Activated CD4-positive, alpha-beta T cell treated with anti-CD3 and anti-CD28 coated beads for 4 hours (primary cell): ENCODE data around the gene TEX26.

Source experiments
- DNase-seq, 2 donors: peaks; one replicate each; pipeline ENCODE4 v3.0.0-alpha.2; 2020

The TEX26 gene

DNA sequence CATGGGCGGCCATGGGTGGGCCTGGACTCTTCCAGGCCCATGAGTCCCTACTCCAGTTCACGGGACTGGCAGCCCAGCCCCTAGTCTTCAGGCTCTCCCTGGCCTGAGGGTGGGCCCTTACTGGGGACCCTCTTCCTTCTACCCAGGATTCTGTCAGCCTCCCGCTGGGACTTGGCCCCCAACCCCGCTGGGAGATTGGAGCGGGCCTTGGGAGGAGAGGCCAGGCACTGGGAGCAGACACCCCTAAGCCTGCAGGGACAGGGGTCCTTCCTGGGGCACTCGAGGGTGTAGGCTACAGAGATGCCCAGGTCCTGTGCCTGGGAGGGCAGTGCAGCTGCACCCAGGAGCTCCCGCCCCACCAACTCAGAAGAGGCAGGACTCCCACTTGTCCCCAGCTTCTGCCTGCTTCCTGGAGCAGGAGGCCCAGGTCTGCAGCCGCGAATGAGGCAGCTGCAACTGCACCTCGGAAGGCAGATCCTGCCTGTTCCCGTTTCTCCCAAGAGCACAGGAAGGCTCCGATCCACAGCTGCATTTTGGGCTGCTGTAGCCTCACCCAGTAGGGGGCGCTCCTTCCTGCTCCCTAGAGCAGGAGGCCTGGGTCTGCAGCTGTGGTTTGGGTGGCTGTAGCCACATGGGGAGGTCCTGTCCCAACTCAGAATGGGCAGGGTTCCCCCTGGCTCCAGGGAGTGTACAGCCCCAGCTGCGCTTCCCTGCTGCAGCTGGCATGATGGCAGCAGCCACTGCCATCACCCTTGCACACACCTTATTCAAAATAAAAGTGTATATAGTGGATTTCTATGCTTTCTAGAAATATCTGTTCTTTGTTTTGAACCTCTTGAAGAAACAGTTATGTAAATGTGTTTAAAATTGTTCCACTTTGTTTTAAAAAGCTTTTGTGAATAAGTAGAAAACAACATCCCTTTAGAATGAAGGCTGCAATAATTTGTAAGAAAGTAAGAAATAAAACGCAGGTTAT is 46.8 kb downstream of the TEX26 start:
- DNase-seq: peak; percentile 24 to 42

DNA sequence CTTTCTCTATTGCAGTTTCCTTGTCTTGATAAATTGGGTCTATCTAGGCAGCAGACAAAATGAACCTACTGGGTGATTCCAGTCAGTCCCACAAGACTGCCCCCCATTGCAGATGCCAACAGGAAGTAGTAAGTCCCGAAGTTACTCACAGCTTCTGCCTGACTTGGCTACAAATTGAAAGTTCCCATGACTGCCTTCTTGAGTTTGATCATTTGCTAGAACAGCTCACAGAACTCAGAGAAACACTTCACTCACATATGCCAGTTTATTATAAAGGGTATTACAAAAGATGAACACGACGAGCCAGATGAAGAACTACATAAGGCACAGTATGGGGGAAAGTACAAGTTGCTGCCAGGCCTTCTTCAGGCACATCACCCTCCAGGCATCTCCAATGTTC is 50.0 kb downstream of the TEX26 start:
- DNase-seq: no peak

DNA sequence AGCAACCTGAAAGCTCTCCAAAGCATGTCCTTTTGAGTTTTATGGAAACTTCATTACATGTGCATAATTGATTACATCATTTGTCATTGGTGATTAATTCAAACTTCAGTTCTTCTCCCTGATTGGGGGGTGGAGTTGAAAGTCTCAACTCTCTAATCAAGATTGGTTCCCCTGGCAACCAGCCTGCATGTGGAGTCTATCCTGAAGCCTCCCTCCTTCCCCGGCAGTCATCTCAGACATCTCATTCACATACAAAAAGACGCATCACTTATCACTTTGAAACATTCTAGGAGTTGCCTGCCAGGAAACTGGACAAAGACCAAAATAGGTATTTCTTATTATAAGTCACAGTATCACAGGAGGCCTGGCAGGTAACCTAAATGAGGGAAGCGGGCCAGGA is 50.5 kb downstream of the TEX26 start:
- DNase-seq: no peak

DNA sequence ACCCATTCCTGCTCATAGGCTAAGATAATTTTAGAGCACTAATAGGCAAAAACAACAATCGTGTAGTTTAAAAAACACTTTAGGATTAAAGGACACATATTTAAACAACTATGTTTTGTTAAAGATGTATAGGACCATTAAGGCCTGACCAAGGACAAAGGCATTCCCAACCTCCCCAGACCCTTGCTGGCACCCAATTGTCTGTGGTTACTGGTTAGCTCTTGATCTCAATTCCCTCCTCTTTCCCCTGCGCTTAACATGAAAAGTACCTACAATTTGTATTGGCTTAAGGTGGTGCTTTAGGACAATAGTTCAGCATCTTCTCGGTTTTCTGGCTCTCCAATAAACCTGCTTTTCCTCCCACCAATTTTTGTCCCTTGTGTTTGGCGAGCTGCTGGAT is 51.0 kb downstream of the TEX26 start:
- DNase-seq: no peak

DNA sequence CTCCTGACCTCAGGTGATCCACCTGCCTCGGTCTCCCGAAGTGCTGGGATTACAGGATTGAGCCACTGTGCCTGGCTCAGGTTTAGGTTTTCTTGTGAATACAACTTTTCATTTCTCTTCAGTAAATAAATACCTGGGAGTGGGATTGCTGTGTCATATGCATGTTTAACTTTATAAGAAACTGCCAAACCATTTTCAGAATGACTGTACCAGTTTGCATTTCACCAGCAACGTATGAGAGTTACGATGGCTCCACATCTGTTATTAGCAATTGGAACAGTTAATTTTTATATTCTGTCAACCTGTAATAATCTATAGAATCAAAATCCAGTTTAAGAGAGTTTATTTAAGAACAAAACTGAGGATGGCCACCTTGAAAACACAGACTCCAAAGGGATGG is 52.2 kb downstream of the TEX26 start:
- no peak for DNase-seq

DNA sequence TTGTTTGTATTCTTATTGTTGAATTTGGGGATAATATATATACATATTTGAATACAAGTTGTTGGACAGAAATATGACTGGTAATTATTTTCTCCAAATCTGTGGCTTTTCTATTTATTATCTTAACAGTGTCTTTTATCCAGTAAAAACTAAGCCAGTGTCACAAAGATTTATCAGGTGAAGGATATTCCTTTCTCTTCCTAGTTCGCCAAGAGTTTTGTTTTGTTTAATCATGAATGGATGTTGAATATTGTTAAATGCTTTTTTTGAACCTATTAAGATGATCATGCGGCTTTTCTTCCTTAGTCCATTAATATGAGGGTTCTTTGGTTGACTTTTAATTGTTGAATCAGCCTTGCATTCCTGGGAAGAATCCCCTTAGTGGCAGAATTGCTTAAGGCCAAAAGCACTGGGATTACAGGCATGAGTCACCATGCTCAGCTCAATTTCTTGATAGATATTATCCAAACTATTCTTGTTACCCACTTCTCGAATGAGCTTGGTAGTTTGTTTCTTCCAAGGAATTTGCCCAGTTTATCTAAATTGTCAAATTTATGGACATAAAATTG is 53.3 kb downstream of the TEX26 start:
- no peak for DNase-seq

DNA sequence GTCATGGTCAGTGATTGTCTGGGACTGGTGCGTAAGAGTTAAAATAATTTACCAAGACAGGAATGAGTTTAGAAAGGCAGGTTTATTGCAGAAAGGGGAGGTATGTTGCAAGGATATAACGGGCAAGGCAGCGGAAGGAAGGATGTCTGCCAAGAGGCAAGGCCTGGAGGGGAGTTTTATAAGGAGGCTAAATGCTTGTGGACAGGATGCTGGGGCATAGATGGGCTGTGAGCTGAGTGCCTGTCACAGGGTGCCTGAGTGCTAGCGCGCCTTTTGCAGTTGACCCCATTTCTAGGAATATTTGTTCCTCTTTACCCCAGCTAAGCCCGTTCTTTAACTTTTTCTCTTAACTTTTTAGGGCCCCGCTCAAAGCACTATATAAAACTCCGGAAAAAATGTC is 58.7 kb downstream of the TEX26 start:
- DNase-seq: no peak

DNA sequence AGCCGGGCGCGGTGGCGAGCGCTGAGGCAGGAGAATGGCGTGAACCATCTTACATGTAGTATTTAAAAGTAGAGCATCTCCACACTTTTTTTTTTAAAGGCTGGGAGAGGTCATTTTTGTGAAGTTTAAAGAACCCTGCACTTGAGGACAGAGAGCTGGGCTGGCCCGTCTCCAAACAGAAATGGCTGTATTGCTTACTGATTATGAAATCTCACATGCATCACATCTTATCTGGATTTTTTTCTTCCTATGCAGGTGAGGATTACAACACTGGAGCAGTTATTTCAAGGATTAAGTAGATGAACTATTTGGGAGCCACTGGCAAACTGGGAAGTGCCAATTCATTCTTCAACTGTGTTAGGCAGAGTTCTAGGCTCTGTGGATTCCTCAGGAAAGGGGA is 59.5 kb downstream of the TEX26 start:
- DNase-seq: no peak

DNA sequence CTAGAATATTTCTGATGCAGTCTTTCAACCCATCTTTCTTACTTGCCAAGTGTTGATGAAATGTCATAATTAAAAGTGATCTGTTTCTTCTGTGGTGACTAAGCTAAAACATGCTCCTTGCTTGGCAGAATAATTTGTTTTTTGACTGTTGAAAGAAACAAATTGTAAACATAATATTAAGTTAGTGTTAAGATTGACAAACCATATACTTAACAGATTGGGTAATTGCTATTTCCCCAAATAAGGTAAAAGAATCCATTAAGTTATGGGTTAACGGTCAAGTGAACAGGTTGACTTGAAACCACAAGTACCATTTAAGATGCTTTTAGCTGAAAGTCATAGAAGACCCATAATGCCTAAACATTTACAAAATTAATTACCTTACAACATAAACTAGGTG is 62.9 kb downstream of the TEX26 start:
- DNase-seq: no peak

DNA sequence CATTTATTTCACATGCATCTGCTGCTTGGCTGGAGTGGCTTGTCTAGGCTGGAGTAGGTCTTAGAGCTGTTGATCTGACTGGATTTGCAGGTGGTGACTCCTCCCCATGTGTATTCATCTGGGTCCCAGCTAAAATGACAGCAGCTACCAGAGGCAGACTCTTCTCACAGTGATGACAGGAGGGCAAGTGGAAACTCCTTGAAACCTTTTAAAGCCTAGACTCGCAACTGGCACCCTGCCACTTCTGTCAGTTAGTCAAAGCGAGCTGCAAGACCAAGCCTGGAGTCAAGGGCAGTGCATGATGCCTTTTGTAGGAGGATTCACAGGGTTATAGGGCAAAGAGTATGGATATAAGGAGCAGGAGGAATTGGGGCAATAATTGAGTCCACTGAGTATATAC is 65.2 kb downstream of the TEX26 start:
- DNase-seq: no peak

DNA sequence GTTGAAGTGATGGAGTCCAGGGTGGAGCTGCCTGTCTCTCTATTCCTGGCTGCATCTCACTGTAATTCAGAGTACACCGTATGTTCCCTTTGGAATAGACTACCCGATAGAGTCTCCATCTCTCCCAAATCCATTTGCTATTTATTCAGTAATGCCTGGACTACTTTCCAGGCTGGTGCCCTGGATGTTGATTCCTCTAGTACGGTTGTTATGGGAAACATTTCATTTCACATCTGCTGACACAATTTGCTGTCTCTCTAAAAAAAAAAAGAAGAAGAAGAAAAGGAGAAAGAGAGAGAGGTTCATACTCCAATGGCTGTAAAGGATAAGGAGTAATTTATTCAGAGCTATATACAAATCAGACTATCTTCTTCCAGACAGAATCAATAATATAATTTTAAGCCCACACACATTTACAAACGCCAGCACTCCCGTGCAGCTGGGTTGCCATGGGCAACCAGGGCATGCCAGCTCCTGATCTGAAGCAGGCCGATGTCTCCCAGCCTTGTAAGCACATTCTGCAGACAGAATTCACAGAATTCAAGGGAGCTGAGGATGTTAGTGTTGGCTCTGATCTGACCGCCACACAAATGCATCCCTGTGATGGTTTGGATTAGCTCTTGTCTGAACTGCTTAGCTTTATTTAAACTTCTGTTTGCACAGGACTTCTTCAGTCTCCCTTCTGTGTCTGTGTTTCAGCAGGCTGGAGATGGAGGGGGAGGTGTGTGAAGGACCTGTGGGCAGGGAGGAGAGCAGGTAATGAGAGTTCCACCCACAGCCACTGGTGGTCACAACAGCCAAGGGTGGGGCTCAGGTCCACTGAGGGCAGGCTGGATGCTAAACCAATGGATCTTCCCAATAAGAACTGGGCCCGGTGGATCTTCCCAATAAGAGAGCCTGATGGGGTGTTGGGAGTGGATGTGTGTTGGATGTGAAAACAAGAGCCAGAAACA is 66.0 kb downstream of the TEX26 start:
- no peak for DNase-seq

DNA sequence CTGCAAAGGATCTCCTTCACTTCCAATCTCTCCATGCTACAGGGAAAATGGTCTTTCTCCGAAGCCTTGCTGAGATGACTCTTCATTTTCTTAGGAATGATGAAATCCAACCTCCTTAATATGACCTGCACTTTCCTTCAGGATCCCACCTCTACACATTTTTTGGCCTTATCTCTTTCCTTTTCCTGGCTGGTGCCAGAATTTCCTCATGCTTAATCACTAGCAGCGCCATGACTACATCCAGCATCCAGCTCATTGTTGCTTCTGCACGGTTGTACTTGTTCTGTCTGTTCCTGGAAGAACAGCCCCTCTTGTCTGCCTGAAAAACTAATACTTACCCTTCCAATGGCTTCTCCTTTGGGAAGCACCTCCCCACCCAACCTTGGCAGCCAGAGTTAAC is 68.4 kb downstream of the TEX26 start:
- DNase-seq: no peak

DNA sequence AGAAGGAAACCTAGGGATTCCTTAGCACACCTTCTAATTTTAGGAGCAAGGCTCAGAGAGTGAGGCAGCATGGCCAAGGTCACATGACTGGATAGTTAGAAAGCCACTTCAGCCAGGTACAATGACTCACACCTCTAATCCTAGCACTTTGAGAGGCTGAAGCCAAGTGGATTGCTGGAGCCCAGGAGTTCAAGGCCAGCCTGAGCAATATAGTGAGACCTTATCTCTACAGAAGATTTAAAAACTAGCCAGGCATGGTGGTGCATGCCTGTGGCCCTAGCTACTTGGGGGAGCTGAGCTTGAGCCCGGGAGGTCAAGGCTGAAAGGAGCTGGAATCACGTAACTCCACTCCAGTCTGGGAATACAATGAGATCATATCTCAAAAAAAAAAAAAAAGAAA is 69.2 kb downstream of the TEX26 start:
- DNase-seq: no peak

DNA sequence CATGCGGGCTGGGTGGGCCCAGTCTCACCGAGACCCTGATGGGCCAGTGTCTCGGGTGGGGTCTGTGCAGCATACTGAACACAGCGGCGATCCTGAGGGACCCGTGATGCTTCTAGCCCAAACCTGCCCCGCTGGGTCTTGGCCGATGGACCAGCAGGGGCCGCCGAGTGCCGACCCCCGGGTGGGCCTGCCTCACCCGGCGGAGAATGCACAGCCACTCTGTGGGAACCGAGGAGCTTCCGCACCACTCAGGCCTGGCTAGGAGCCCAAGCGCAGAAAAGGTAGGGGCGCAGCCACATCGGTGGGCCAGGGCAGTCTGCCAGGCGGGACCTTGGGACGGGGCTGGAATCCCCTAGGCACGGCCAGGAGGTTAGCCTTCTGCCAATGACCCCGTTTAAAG is 72.6 kb downstream of the TEX26 start:
- DNase-seq: no peak

DNA sequence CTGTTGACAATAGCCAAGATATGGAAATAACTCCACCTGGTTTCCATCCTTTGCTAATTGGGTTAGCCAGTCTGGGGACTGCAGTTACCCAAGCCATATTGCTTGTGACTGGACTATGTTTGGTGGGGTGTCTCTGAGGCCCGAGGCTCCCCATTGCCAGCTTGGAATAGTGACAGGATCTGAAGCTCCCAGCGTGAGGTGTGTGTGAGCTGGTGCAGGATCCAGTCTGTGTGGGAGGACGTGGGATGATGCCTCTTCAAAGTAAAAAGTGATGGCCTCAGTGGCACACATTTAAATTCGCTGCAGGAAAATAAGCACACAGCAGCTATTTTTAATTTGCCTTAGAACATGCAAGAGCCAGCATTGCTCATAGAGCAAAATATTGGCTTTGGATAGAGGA is 75.0 kb downstream of the TEX26 start:
- no peak for DNase-seq

DNA sequence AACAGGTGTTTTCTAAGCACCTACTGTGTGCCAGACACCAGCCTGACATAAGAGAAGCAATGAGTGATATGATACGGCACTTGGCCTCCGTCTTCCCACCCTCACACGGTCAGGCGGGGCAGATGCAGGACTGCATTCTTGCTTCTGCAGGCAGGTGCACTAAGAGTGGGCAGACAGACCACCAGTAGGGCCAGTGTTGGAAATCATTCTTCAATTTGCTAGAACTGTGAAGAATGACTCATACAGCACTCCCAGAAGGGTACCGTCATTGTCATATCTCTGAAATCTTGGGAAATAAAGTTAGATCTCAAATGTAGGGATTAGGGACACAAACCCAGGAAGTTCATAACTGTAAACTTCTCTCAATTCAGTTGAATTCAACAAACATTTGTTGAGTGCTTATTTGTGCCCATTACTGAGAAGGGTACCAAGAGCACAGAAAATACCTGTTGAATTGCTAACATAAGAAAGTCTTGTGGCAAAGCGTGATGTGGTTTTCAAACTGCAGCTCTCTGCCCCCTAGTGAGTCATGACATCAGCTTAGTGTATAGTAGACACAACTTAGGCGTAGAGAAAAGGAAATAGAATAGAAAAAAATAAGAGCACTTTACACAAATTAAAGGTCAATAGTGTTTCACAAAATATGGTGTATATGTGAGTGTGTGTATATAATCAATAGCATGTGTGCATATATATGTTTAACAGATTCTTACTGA is 76.1 kb downstream of the TEX26 start:
- no peak for DNase-seq

DNA sequence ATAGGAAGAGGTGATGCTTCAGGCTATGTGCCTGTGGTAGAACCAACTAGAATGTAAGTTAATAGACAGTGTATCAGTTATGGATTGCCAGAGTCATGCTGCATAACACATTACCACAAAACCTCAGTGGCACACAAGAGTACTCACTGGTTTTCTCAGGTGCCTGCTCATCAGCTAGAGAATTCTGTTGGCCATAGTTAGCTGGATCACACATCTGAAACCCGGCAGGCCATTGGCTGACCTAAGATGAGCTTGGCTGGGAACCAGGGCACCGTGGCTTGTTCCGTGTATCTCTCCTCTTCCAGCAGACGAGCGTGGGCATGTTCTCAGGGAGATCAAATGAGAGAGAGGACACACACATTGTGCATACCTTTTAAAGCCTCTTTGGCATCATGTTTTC is 76.7 kb downstream of the TEX26 start:
- no peak for DNase-seq

DNA sequence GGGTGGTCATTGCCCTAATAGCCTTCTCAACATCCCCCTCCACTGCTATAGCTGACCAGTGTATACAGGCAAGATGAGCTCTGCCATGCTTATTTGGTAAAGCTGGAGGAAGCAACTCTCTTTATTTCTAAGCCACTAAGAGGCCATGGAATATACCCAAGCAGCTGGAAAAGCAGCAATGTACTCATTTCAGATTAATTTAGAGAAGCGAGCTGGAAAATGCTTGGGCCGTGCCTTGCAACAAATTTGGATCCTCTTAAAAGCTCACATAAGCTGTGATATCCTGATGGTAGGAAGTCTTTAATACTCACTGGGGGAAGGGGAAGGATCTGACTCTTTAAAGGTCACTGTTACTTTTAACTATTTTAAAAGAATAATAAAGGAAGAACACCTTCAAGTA is 77.8 kb downstream of the TEX26 start:
- DNase-seq: no peak

DNA sequence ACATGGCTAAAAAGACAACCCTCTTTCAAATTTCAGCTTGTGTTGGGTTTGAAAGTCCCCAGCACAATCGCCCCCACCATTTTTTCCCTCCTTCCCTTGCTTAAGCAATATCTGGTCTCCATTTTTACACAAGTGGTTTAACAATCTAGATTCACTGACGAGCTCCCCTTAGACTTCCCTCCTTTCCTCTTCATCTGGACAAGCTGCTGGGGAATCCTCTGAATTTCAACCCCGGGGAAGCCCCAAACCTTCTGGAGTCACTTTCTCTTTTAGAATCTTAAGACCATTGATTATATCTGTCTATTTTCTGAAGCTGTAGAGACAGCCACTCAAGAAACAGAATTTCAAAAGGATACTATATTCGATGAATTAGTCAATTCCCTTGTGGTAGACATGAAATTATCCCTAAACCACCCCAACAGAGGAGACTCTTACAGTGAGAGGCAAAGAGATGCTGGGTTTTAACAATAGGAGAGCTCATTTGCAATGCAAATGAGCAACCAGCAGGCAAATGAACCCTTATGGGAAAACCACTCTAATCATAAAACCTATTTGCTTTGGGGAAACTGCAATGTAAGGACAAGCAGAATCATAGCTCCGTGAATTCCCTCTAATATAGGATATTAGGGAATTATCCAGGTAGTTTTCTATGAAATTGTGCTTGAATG is 78.9 kb downstream of the TEX26 start:
- DNase-seq: no peak

DNA sequence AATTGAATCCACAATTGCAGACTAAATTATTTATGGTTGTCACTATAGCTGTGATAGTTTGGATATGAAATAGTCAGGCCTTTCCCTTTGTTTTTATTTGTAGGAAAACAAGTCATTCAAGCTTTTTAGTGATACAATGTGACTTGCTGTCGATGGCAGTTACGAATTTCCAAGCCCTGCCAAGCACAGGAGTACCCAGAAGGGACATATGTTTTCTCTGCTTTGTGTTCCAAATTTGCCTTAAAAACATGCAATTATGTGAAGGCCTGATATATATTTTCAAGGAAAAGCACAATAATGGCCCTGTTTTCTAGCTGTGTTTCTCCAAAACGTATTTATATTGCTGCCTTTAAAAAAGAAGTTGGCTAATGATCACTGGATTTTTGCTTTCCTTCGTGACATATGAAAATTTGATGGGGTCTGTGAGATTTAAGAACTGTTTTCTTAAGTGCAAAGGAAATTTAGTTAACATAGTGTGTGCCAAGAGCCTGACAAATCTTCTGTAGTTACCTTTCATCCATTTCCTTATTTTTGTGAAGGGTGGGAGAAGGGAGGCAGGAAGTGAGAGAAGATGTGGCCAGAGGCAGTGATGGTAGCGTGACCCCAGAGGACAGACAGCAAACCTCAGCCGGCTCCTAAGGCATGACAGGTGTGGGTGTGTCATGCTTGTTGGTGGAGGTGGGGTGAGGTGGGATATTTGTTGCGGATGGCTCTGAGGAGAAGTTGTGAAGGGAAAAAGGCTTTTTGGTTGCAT is 79.6 kb downstream of the TEX26 start:
- DNase-seq: no peak

DNA sequence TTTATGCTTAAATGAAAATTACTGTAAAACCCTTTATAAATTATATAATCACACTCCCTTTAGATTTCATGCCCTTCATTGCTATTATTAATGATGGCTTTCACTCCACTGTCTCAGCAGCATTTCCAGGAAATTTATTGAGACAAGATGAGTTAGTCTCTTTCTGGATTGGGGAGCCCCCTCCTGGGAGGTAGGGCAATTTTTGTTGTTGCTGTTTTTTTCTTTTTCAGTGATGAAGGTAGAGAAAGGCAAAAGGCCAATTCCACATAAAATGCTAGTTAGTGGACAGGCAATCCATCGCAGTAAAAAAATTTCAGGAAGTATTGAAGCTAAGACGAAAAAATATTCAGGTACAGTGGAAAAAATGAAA is 80.2 kb downstream of the TEX26 start:
- no peak for DNase-seq

DNA sequence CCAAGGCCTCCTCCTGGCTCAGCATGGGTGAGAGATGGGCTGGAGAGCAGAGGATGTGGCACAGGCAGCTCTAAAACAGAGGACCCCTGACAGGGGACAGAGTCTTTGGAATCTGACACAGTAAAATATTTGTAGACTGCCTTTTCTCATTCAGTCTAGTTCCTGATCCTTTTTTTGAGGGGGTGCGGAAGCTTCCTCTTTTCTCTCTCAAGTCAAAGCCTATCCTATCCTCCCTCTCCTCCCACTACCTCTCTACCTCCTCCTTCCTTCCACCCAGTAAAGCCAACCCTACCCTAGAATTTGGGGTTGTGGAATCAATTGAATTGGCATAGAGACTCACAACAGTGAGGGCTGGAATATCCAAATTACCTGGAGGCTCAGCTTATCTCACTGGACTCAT is 82.0 kb downstream of the TEX26 start:
- no peak for DNase-seq
